IMR-90 (cell line): ENCODE results near the gene NOXA1.

Experiments used
- BHLHE40 ChIP-seq: fragments of 150-350 bp; IDR thresholded peaks from 2 replicates; pipeline ENCODE4 v1.6.1; 2016; ENCODE audit warnings: mild to moderate bottlenecking, low read depth, low read length
- CEBPB ChIP-seq: IDR thresholded peaks from 2 replicates; pipeline ENCODE4 v1.6.1; 2012; ENCODE audit warnings: low read depth, low read length, improper control_type of control experiment
- CHD1 ChIP-seq: IDR thresholded peaks from 2 replicates; pipeline ENCODE4 v1.6.1; 2012; ENCODE audit warnings: low read depth, low read length, improper control_type of control experiment
- CTCF ChIP-seq: conservative IDR thresholded peaks from 2 replicates; pipeline ENCODE4 v1.5.1; 2012; ENCODE audit warnings: mild to moderate bottlenecking, low read depth, low read length, improper control_type of control experiment
- FOS ChIP-seq: fragments of 150-350 bp; IDR thresholded peaks from 2 replicates; pipeline ENCODE4 v1.6.1; 2016; ENCODE audit warnings: low read depth, low read length
- MAFK ChIP-seq: IDR thresholded peaks from 2 replicates; pipeline ENCODE4 v1.6.1; 2012; ENCODE audit warnings: low read depth, low read length, improper control_type of control experiment
- MAZ ChIP-seq: IDR thresholded peaks from 2 replicates; pipeline ENCODE4 v1.6.1; 2012; ENCODE audit warnings: low read depth, mild to moderate bottlenecking, low read length, improper control_type of control experiment, moderate library complexity, borderline replicate concordance
- MXI1 ChIP-seq: IDR thresholded peaks from 2 replicates; pipeline ENCODE4 v1.6.1; 2012; ENCODE audit warnings: low read depth, mild to moderate bottlenecking, low read length, moderate library complexity, borderline replicate concordance
- POLR2A ChIP-seq: IDR thresholded peaks from 2 replicates; pipeline ENCODE4 v1.6.1; 2012; ENCODE audit warnings: mild to moderate bottlenecking, low read depth, low read length
- RAD21 ChIP-seq: IDR thresholded peaks from 2 replicates; pipeline ENCODE4 v1.6.1; 2012; ENCODE audit warnings: low read length, improper control_type of control experiment
- RCOR1 ChIP-seq: IDR thresholded peaks from 2 replicates; pipeline ENCODE4 v1.6.1; 2012; ENCODE audit warnings: mild to moderate bottlenecking, low read length, improper control_type of control experiment; ENCODE audit not compliant: insufficient replicate concordance
- SMC3 ChIP-seq: fragments of 150-350 bp; IDR thresholded peaks from 2 replicates; pipeline ENCODE4 v1.6.1; 2016; ENCODE audit warnings: low read depth, mild to moderate bottlenecking, antibody characterized with exemption, low read length, moderate library complexity

GRCh38 chr9:137394866-137395665 lies 28.1 kb upstream of the NOXA1 start:
- no peak for TF ChIP-seq CTCF
- no peak for TF ChIP-seq MAFK
- TF ChIP-seq POLR2A, result no peak
- TF ChIP-seq CEBPB, result no peak
- TF ChIP-seq SMC3, result no peak
- no peak for TF ChIP-seq BHLHE40
- no peak for TF ChIP-seq RAD21
- no peak for TF ChIP-seq CHD1
- TF ChIP-seq MAZ, result no peak
- no peak for TF ChIP-seq FOS
- no peak for TF ChIP-seq RCOR1
- TF ChIP-seq MXI1, result no peak
